Stimulated activated naive CD8-positive, alpha-beta T cell treated with anti-CD3 and anti-CD28 coated beads, Interleukin-15, Interleukin-2, amounts not matched to agents 100 U/mL and 50 U/mL, for 24 hours (primary cell): ENCODE data around the gene SERPINC1.
"Not testable (repeated sequence)": the region's sequence is repeated elsewhere in the genome, so short reads cannot be mapped to it uniquely, and the experiment has no call there.

ENCODE experiments used
- ATAC-seq: fragments of 150-1000 bp; cut with Tn5 transposase; one replicate; pipeline ENCODE4 v1.10.0; 2021
- DNase-seq: peaks from one replicate; pipeline ENCODE4 v3.0.0; 2021

SERPINC1 gene

GRCh38 chr1:173889885-173890284, 27.2 kb downstream of the SERPINC1 start:
- DNase-seq = no peak
- ATAC-seq = no peak

- DNase-seq (no peak), ATAC-seq (no peak)
Observed at GRCh38 chr1:173888749-173889148, 28.4 kb downstream of the SERPINC1 start.

GRCh38 chr1:173887627-173888026, 29.5 kb downstream of the SERPINC1 start:
- DNase-seq = no peak
- ATAC-seq = no peak

GRCh38 chr1:173886746-173887611, 30.1 kb downstream of the SERPINC1 start:
- no peak for DNase-seq
- ATAC-seq = no peak

GRCh38 chr1:173884701-173885100, 32.4 kb downstream of the SERPINC1 start:
- ATAC-seq = no peak
- DNase-seq = no peak

GRCh38 chr1:173881117-173881516, 36.0 kb downstream of the SERPINC1 start:
- not testable (repeated sequence) for ATAC-seq

GRCh38 chr1:173878251-173878650, 38.9 kb downstream of the SERPINC1 start:
- ATAC-seq = no peak
- DNase-seq = no peak

More at GRCh38 chr1:173881117-173881516, 36.0 kb downstream of the SERPINC1 start:
- DNase-seq = not testable (repeated sequence)

- DNase-seq = no peak
- no peak for ATAC-seq
Observed at GRCh38 chr1:173876732-173877131, 40.4 kb downstream of the SERPINC1 start.

GRCh38 chr1:173871500-173871899, 45.6 kb downstream of the SERPINC1 start:
- ATAC-seq = no peak
- DNase-seq = no peak

- DNase-seq = no peak
Observed at GRCh38 chr1:173871091-173871490, 46.0 kb downstream of the SERPINC1 start.

GRCh38 chr1:173870252-173871075, 46.7 kb downstream of the SERPINC1 start:
- DNase-seq (peak; percentile 33), ATAC-seq (no peak)

More at GRCh38 chr1:173871091-173871490, 46.0 kb downstream of the SERPINC1 start:
- ATAC-seq = no peak

GRCh38 chr1:173869021-173869359, 48.1 kb downstream of the SERPINC1 start:
- DNase-seq (no peak), ATAC-seq (no peak)

- ATAC-seq (peak; percentile 70), DNase-seq (peak; percentile 96)
Observed at GRCh38 chr1:173868266-173869020, 48.7 kb downstream of the SERPINC1 start, which contains the start of gene ZBTB37. ZBTB37 (plus strand) TSS chr1:173868380; CDS start chr1:173870226, 1,846 bp downstream.

GRCh38 chr1:173867753-173868265, 49.3 kb downstream of the SERPINC1 start, which contains the start of gene GAS5:
GAS5 (minus strand) TSS chr1:173867989.
- DNase-seq (peak; percentile 99), ATAC-seq (peak; percentile 85)

- DNase-seq = peak; percentile 36
Observed at GRCh38 chr1:173867141-173867752, 49.9 kb downstream of the SERPINC1 start.

GRCh38 chr1:173866413-173867115, 50.6 kb downstream of the SERPINC1 start:
- DNase-seq (no peak), ATAC-seq (no peak)

More at GRCh38 chr1:173867141-173867752, 49.9 kb downstream of the SERPINC1 start:
- peak; percentile 6 for ATAC-seq

GRCh38 chr1:173865468-173866164, 51.5 kb downstream of the SERPINC1 start:
- DNase-seq (no peak), ATAC-seq (no peak)

GRCh38 chr1:173864179-173864867, 52.8 kb downstream of the SERPINC1 start:
- DNase-seq = no peak
- no peak for ATAC-seq
